GM21825 (cell line): ENCODE data around the gene HLA-A.

ENCODE experiments used
- ATAC-seq: cut with Tn5 transposase; IDR thresholded peaks from one replicate; pipeline ENCODE4 v1.9.1; 2021; ENCODE audit warnings: mild to moderate bottlenecking, moderate library complexity; ENCODE audit not compliant: unreplicated experiment

HLA-A gene

DNA sequence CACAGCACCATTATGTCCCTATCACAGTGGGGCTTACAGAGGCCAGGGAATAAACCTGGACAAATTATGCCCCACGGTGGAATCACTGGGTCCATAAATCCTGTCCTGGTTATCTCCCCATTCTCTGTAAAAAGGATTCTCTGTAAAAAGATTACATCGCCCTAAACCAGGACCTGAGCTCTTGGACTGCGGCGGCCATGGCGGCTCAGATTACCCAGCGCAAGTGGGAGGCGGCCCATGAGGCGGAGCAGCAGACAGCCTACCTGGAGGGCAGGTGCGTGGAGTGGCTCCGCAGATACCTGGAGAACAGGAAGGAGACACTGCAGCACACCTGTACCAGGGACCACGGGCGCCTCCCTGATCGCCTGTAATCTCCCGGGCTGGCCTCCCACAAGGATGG lies 8.4 kb upstream of the HLA-A start:
- ATAC-seq, result no peak

DNA sequence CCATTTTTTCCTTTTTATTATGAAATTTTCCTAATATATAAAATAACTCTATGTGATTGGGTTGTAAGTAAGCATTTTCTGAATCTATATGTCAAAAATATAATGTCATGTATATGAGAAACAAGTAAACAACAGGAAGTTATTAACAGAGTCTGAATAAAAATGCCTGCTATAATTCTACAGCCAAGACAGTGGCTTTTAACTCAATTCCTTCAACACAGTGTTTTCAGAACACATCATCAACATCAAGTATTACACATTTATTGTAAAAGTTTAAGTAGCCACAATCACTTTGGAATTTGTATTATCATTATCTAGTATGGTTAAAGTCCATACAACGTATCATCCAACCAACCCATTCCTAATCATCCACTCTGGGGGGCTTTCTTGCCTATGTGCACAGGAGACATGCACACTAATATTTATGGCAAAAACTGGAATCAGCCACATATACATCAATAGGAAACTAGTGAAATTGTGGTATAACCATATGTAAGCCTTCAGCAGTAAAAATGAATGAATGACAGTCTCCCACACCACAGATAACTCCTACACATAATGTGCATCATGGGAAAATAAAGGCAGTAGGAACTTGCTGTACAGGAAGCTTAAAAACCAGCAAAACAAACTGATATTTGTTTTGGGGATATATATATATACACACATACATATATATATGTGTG lies 6.9 kb upstream of the HLA-A start:
- no peak for ATAC-seq

DNA sequence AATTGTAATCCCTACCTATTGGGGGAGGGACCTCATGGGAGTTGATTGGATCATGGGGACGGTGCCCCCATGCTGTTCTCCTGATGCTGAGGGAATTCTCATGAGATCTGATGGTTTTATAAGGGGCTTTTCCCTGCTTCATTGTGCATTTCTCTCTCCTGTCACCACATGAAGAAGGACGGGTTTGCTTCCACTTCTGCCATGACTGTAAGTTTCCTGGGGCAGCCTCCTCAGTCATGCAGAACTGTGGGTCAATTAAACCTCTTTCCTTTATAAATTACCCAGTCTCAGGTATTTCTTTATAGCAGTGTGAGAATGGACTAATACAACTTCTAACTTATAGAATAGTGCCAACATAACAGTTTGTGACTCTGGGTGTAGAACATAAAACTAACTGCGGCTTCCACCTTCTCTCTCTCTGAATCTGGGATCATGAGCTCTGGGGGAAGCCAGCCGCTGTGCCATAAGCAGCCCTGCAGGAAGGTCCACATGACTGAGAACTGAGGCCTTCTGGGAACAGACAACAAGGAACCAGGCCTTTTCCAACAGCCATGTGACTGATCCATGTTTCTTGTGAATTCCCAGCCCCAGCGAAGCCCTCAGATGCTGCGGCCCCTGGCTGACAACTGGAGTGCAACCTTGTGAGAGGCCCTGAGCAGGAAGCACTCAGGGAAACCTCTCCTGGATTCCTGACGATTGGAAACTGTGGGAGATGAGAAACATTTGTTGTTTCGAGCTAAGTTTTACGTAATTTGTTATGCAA lies 3.4 kb upstream of the HLA-A start:
- ATAC-seq, result no peak

DNA sequence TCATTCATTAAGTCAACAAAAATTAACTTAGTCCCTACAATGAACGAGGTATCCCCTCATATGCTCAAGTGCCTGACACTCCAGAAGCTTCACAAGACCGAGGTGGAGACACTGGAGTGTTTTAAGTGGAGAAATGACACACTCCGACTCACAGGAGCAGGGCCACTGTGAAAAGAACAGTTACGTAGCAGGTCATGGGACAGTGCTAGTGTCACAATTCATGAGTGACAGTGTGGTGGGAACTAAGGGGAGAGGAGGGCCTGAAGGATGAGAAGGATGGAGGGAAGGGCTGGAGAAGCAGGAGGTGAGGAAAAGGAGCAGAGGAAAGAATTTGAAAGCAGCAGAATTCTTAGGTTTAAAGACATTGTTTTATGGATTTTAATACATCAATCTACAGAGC lies 1.3 kb upstream of the HLA-A start:
- ATAC-seq, result no peak

DNA sequence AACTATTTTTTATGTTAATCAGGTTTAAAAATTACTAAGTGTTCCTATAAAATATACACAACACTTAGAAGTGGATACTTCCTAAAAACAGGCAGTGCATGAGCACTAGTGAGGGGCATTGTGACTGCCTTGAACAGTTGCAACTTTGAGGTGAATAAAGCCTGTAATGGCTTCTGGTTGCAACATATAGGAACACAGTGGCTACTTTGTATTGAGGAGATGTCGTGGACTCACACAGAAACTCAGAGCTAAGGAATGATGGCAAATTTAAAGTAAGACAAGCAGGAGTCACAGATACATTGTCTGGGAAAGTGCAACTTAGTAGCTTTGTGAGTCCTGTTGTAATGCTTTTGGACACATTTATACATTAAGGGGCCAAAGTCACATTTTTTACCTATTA lies 861 bp upstream of the HLA-A start:
- ATAC-seq, result no peak

DNA sequence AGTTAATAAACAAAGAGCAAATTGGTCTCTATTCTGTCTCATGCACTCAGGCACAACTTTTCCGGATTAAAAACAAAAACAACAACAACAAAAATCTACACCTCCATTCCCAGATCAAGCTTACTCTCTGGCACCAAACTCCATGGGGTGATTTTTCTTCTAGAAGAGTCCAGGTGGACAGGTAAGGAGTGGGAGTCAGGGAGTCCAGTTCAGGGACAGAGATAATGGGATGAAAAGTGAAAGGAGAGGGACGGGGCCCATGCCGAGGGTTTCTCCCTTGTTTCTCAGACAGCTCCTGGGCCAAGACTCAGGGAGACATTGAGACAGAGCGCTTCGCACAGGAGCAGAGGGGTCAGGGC lies 437 bp upstream of the HLA-A start:
- ATAC-seq, result no peak

DNA sequence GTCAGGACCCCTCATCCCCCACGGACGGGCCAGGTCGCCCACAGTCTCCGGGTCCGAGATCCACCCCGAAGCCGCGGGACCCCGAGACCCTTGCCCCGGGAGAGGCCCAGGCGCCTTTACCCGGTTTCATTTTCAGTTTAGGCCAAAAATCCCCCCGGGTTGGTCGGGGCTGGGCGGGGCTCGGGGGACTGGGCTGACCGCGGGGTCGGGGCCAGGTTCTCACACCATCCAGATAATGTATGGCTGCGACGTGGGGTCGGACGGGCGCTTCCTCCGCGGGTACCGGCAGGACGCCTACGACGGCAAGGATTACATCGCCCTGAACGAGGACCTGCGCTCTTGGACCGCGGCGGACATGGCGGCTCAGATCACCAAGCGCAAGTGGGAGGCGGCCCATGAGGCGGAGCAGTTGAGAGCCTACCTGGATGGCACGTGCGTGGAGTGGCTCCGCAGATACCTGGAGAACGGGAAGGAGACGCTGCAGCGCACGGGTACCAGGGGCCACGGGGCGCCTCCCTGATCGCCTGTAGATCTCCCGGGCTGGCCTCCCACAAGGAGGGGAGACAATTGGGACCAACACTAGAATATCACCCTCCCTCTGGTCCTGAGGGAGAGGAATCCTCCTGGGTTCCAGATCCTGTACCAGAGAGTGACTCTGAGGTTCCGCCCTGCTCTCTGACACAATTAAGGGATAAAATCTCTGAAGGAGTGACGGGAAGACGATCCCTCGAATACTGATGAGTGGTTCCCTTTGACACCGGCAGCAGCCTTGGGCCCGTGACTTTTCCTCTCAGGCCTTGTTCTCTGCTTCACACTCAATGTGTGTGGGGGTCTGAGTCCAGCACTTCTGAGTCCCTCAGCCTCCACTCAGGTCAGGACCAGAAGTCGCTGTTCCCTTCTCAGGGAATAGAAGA lies 978 bp downstream of the HLA-A start:
- no peak for ATAC-seq

DNA sequence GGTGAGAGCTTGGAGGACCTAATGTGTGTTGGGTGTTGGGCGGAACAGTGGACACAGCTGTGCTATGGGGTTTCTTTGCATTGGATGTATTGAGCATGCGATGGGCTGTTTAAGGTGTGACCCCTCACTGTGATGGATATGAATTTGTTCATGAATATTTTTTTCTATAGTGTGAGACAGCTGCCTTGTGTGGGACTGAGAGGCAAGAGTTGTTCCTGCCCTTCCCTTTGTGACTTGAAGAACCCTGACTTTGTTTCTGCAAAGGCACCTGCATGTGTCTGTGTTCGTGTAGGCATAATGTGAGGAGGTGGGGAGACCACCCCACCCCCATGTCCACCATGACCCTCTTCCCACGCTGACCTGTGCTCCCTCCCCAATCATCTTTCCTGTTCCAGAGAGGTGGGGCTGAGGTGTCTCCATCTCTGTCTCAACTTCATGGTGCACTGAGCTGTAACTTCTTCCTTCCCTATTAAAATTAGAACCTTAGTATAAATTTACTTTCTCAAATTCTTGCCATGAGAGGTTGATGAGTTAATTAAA lies 3.0 kb downstream of the HLA-A start:
- no peak for ATAC-seq

DNA sequence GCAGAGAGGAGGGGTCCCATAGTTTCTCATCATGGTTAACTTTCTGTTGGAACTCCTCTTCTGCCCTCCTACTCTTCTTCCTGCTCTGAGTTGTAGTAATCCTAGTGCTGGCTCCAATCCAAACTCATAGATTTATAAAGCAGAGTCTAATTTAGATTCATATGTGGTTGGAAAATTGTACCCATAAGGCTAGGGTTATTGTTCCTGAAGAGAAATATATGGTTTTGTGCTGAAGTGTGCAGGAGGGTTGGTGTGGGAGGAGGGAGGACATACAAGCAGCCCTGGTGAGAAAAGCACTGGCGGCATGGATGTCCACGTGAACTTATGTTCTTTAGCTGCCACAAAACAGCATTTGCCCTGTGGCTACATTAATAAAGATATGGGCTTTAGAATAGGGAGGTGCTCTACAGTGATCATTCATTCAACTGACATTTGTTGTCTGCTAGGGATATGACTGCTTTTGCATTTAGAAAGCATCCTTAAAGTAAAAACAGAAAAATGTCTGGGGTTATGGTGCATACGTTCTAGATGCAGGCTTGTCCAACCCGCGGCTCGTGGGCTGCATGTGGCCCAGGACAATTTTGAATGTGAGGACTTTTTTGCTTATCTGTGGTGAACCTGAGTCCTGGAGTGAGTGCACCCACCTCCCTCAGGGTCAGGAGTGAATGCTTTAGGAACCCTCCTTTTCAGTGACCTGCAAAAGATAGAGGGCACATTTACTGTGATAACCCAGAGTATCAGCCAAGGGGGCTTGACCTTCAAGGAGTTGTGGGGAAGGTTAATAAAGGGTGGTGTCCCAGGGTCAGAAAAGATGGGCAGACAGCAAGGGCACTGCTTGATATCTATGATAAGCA lies 4.1 kb downstream of the HLA-A start:
- ATAC-seq, result no peak

DNA sequence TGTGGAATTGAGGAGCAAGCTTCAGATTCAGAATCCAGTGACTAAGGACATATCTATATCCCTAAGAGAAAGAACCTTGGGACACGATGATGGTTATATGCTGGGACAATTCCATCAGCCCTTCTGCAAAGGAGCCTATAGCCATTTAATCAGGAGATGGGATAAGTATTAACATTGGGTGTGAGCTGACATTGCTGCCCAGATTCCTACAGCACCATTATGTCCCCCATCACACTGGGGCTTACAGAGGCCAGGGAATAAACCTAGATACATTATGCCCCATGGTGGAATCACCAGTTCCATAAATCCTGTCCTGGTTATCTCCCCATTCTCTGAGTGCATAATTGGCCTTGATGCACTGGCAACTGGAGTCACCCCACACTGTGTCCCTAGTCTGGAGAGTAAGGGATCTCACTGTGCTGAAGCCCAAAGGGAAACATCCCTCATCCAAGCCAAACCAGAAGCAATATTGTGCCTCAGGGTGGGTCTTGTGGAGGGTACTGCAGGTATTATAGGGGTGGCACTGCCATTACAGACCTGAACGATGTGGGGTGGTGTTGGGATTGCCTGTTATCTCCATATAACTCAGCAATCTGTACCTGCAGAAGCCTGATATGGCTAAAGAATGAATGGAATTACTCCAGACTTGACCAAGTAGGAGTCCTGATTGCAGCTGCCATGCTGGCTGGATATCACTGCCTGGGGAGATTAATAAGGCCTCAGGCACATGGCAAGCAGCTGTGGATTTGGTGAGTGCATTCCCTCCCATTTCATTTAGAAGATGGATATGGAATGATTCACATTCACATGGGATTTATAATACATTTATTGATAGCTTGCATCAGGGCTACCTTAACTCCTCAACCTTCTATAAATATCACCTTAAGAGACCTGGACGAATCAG lies 5.0 kb downstream of the HLA-A start:
- ATAC-seq, result no peak

DNA sequence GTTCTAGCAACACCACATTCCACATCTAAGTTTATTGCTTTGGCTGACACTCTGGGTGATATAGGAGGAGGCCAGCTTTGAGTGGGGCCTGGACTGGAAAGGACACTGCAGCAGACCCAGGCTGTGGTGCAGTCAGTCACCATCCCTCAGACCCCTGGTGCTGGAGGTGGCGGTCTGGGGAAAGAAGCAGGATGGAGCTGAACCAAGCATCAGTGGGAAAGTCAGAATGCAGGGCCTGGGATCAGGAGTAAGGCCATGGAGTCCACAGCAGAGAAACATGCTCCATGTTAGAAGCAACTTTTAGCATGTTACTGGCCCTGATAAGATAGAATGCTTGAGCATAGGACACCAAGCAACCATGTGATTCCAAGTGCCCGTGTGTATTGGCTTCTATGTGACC lies 5.9 kb downstream of the HLA-A start:
- no peak for ATAC-seq

DNA sequence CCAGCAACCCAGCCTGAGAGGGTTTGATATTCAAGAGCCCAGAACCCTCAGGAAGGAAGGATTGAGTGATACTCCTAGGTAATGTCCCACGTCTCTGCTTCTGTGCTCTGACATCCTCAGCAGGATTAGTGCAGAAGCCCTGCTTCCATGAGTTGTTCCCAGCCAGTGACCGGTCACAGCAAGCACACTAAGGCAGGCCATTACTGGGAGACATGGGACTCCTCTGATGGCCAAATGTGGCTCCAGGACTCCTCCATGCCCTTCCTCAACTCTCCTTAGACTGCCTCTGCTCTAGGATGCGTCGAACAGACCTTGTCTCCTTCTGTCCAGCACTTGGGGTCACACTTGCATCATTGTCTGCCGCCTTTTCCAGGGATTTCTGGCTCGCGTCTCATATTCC lies 7.6 kb downstream of the HLA-A start:
- ATAC-seq, result no peak

DNA sequence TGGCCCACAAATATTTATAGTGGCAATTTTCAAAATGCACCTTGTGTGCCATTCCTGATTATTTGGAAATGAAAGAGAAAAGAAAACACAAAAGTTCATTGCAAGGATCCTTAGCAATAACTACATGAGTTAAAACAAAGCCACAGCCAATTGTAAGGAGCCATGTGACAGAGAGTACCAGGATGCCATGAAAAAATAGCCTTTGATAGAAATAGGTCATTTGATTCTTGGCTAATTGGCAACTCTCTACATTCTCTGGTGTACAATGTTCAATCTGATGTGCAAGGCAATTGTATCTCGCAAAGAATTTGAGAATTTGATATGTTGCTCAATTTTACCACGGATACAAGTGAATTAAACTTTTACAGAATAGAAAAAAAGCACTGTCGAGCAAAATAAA lies 9.6 kb downstream of the HLA-A start:
- ATAC-seq, result no peak

DNA sequence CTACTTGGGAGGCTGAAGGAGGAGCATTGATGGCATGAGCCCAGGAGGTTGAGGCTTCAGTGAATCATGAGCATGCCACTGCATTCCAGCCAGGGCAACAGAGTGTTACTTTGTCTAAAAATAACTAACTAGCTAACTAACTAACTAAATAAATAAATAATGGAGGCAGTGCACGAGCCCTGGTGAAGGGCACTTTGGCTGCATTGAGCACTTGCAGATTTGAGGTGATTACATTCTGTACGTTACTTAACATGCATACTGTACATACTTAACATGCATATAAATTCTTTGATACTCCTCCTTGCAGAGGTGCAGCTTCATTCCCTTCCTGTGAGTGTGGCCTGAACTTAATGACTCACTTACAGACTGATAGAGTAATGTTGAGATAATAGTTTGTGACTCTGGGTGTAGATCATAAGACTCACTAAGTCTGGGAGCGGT lies 10.7 kb downstream of the HLA-A start:
- ATAC-seq, result no peak

DNA sequence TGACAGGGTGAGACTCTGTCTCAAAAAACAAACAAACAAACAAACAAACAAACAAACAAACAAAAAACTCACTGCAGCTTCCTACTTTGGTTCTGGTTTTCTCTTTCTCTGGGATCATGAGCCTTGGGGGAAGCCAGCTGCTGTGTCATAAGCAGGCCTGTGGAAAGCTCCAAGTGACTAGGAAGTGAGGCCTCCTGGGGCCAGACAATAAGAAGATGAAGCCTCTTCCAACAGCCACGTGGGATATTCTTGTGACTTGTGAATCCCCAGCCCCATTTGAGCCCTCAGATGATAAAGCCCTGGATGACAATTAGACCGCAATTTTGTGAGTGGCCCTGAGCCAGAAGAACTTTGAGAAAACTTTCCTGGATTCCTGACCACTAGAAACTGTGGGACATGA lies 11.4 kb downstream of the HLA-A start:
- no peak for ATAC-seq

DNA sequence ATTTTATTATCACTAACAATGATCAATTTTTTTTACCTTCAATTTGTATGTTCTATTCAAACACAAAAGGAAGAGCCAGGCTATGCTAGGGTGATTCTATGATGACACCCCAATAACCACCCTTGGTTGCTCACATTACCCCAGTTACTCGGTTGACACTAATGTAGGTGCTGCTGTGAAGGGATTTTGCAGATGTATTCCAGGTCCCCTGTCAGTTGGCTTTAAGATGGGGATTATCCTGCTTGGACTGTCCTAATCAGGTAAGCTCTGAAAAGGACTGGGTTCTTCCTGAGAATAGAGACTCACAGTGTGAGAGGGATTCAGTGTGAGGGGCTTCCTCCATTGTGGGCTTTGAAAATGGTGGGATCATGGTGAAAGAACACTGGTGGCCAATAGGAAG lies 11.9 kb downstream of the HLA-A start:
- ATAC-seq, result no peak

DNA sequence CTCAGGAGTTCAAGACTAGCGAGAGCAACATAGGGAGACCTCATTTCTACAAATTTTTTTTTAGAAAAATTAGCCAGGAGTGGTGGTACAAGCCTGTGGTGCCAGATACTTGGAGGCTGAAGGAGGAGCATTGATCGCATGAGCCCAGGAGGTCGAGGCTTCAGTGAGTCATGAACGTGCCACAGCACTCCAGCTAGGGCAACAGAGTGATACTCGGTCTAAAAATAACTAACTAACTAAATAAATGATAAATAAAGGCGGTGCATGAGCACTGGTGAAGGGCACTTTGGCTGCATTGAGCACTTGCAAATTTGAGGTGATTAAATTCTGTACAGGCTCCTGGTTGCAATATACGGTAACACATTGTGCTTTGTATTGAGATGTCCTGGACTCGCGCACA lies 13.5 kb downstream of the HLA-A start:
- ATAC-seq, result no peak

DNA sequence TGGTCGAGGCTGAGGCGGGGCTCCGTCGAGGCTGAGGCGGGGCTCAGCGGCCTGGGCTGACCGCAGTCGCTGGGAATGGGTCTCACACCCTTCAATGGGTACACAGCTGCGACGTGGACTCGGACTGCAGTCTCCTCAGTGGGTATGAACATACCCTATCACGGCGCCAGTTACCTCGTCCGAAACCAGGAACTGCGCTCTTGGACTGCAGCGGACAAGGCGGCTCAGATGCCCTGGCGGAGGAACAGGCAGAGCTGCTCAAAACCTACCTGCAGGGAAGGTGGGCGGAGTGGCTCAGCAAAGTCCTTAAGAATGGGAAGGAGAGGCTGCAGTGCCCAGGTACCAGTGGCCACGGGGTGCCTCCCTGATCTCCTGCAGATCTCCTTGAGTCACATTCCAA lies 14.2 kb downstream of the HLA-A start:
- no peak for ATAC-seq

DNA sequence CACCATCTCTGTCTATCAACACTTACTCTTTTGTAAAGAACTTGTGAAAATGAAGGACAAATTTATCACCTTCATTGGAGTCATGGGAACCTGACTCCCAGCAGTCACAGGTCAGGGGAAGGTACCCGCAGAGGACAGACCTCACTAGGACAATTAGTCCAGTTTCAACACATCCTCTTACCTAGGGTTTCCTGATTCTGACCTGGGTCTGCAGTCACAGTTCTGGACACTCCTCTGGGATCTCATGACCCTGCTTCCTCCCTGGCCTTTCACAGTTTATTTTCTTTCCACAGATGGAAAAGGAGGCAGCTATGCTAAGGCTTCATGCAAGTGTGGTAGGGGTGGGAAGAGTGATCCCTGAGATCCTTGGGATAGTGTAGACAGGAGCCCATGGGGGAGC lies 15.7 kb downstream of the HLA-A start:
- ATAC-seq, result no peak

DNA sequence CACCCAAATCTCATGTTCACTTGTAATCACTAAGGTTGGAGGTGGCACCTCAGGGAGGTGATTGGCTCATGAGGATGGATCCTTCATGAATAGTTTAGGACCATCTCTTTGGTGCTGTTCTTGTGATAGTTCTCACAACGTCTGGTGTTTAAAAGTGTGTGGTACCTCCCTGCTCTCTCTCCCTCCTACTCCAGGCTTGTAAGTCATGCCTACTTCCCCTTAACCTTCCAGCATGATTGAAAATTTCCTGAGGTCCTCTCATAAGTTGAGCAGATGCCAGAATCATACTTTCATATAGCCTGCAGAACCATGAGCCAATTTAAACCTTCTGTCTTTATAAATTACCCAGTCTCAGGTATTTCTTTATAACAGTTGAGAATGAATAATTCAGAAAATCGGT lies 16.6 kb downstream of the HLA-A start:
- ATAC-seq, result no peak
